Measurements from ENCODE around the gene WBP2.

WBP2 gene

GRCh38 chr17:75828741-75829140 lies 26.4 kb downstream of the WBP2 start:
- DNase-seq (ENCODE audit: low read depth in 2 of 2): no peak

- DNase-seq (ENCODE audit: low read depth in 2 of 2): no peak
Measured at GRCh38 chr17:75828076-75828400, 27.1 kb downstream of the WBP2 start.

GRCh38 chr17:75827308-75828075 lies 27.6 kb downstream of the WBP2 start:
- DNase-seq (ENCODE audit: low read depth in 2 of 2): peak; percentile 40 to 70

DNA sequence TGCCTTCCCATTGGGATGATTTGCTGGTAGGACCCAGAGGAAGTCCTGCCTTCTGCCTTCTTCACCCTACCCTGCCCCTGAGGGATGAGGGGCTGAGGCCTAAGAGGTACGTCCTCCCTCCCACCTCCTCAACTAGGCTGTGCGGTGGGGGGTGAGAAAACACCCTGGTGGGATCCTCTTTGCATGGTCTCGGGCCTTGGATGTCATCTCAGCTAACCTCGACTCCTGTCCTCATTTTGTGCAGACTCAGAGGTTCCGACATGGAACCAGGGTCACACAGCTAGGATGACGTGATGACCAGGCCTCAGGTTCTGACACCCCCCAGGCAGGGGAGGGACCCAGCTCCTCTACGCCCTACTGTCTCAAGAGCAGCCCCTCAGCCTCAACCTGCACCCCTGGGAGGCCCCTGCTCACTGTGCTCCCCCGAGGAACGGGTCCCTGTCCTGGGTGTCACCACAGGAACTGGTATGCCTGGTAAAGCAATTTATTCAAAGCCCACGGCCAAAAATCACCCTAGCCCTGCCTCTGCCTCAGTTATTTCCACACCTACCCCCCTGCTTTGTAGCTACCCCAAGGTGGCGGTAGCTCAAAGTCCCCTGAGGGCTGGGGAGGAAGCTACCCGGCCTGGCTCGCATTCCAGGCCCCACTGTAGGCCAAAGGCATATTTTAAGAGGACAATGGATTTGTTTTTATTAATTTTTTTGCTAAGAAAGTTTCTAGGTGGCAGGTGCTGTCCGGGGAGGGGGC lies 28.4 kb downstream of the WBP2 start:
- DNase-seq (ENCODE audit: low read depth in 2 of 2): no peak

DNA sequence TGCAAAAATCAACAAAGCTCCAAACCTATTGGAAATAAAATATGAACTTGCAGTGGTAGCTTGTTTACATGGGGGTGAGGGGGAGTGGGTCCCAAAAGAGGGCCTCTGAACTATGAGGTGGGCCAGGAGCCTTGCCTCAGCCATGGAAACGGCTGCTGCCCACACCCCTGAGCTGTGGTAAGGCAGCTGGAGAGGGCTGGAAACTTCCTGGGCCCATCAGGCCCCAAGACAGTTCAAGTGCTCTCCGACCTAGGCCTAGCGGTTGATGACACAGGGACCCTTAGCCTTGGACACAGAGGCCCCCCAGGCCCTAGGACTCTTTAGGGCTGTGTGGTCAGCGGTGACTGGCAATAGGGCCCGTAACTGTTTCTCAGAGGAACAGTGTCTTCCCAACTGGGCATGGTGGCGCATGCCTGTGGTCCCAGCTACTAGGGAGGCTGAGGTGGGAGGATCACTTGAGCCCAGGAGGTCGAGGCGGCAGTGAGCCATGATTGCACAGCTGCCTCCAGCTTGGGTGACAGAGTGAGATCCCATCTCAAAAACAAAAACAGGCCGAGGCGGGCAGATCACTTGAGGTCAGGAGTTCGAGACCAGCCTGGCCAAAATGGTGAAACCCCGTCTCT lies 29.3 kb downstream of the WBP2 start:
- DNase-seq (ENCODE audit: low read depth in 2 of 2): no peak

DNA sequence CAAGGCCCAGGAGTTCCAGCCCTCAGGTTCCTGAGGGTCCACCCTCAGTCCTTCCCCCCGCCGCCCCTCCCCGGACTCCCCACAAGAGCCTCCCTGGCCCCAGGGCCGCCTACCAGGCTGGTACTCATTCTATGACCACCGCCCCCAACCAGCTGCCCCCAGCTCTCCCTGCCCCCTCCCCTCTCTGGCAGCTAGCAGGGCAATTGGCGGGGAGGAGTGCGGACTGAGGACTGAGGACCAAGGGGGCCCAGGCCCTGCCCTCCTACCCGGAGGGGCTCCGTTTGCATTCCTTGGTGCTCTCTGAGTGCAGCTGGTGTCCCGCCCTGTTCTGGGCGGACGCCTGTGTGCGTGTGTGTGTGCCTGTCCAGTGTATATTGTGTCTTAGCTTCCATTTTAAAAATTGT lies 30.0 kb downstream of the WBP2 start:
- no peak for DNase-seq (ENCODE audit: low read depth in 2 of 2)

DNA sequence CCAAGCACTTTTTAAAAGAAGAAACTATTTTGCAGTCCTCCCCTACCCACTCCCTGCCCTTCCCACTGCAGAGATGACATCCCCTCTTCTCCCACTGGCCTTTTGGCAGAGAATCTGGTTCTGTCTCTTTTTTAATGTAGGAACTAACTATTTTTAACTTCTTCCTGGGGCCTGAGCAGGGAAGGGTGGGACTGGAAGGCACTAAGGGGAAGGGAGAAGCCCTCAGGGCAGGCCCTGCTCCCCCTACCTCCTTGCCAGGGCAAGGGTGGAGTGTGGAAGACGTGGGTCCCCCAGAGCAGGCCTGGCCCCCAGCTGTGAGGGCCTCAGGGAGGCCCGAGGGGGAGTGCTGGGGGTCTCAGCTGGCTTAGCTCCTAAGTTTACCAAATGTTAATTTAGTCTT lies 30.5 kb downstream of the WBP2 start:
- no peak for DNase-seq (ENCODE audit: low read depth in 2 of 2)

- DNase-seq (ENCODE audit: low read depth in 2 of 2): no peak
Measured at GRCh38 chr17:75824050-75824552, 31.0 kb downstream of the WBP2 start.

DNA sequence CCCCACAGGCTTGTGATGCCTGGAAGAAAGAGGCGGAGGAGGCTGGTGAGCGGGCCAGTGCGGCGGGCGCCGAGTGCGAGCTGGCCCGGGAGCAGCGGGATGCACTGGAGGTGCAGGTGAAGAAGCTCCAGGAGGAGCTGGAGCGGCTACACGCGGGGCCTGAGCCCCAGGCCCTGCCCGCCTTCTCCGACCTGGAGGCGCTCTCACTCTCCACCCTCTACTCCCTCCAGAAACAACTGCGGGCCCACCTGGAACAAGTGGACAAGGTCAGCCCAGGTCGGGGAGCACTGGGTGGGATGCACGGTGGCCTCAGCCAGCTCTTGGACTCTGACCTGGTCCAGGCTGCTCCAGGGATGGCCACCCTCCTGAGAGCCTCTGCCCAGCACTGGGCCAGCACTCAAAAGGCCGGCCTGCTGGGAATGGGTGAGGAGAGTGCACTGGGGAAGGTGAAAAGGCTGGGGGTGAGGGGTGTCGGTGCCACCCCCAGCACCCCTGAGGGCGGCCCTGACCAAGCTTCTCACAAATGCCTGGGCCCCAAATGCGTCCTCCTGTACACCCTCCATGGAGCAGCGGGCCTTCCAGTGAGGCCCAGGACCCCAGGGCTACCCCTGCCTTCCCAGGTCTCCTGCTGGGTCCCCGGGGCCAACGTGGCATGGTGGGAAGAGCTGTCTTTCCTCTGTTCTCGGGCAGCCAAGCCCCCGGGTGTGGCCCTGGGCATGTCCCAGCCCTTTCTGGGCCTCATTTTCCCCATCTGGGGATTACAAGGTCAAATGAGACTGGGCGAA lies 31.7 kb downstream of the WBP2 start:
- no peak for DNase-seq (ENCODE audit: low read depth in 2 of 2)

DNA sequence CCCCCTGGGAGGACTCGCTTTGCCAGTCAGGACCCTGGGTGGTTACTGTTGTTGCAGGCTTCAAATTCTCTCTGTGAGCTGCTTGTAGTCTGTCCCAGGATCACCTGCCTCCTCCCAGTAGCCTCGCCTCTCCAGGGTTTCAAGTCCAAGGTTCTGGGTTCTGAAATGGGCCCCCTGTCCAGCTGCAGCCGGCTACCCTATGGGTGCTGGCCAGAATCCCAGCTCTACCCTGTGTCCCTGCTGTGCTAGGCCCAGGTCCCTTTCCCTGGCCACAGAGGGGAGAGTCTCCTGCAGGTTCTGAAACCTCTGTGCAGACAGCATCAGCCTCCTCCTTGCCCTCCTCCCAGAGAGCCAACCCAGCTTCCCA lies 32.4 kb downstream of the WBP2 start:
- no peak for DNase-seq (ENCODE audit: low read depth in 2 of 2)

DNA sequence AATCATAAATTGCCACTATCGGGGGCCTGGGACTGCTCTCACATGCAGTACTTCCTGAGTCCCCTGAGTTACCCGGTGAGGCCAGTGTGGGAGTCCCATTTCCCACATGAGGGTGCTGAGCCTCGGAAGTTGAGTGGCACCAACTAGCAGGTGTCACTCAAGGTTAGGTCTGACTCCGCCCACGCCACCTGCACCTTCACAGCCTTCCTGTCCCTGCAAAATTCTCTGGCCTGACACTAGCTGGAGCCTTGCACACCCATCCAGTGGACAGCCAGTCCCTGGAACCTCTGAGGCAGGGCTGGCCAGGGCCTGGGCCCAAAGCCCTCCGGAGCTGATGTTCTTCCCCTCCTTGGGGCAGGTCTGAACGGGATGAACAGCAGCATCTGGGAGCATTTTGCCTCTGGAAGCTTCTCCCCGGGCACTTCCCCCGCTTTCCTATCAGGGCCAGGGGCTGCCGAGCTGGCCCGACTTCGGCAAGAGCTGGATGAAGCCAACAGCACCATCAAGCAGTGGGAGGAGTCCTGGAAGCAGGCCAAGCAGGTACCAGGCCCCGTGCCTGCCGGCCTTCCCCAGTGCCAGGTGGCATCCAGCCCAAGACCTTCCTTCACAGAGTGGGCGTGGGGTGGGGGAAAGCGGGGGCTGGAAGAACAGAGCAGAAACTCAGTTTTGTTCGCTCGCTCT lies 32.9 kb downstream of the WBP2 start:
- no peak for DNase-seq (ENCODE audit: low read depth in 2 of 2)

DNA sequence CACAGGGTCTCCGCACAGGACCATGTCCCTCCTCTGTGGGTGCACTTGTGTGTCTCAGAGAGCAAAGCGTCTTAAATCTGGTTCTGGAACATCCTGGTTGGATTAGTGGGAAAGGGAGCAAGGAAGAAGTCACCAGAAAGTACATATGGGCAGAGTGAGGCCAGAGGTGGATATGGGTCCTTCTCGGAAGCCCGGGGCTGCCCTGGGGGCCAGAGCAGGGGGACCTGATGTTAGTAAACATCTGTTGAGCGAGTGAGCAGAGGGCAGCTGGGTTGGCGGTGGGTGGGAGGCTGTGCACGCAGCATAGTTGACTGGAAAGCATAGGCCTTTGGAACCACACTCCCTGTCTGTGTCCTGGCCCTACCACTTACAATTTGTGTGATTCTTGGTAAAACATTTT lies 33.6 kb downstream of the WBP2 start:
- DNase-seq (ENCODE audit: low read depth in 2 of 2): no peak

- DNase-seq (ENCODE audit: low read depth in 2 of 2): no peak
Measured at GRCh38 chr17:75820094-75821080, 34.7 kb downstream of the WBP2 start.

DNA sequence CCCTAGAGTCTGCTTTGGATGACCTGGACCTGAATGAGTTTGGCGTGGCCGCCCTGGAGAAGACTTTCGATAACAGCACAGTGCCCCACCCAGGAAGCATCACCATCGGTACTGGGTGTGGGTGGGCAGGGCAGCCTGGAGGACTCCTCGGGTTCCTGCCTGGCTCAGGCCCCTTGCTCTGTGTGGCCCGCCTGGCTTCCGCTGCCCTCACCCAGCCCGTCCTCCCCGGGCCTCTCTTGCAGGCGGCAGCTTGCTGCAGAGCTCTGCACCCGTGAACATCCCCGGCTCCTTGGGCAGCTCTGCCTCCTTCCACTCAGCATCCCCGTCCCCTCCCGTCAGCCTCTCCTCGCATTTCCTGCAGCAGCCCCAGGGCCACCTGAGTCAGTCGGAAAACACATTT lies 35.5 kb downstream of the WBP2 start:
- DNase-seq (ENCODE audit: low read depth in 2 of 2): no peak

- DNase-seq (ENCODE audit: low read depth in 2 of 2): no peak
Measured at GRCh38 chr17:75819116-75819515, 36.0 kb downstream of the WBP2 start.

- no peak for DNase-seq (ENCODE audit: low read depth in 2 of 2)
Measured at GRCh38 chr17:75818326-75818885, 36.7 kb downstream of the WBP2 start.

DNA sequence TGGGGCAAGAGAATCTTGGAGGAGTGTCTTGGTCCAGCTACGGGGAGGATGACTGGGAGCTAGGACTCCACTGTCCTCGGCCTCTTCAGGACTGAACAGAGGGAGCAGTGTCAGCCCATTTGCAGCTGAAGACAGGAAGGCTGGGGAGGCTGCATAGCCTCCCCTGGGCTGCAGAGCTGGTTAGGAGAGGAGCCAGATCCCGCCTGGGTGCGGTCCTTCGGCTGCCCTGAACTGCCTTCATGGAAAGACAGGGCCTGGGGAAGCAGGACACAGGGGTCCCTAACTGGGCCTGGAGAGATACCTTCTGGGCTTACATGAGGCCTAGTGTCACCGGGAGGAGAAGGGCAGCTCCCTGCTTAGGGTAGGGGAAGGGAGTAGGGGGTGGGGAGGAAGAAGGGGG lies 37.6 kb downstream of the WBP2 start:
- no peak for DNase-seq (ENCODE audit: low read depth in 2 of 2)

- DNase-seq (ENCODE audit: low read depth in 2 of 2): no peak
Measured at GRCh38 chr17:75816693-75817092, 38.4 kb downstream of the WBP2 start.

DNA sequence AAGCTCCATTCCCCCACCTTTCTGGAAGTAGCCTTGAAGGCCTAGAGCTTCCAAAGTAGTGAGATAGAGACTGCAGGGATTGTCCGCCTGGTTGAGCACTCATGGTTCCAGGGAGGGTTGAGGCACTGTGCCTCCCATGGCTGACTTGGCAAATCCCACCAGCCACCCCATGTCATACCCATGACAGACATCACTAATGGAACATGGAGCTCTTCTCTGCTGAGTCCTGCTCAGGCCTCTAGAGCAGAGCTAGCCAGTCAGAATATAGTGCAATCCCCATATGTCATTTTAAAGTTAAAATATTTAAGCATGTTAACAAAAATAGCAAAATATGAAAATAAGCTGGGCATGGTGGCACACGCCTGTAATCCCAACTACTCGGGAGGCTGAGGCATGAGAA lies 39.7 kb downstream of the WBP2 start:
- no peak for DNase-seq (ENCODE audit: low read depth in 2 of 2)

GRCh38 chr17:75814900-75815373 lies 40.2 kb downstream of the WBP2 start:
- no peak for DNase-seq (ENCODE audit: low read depth in 2 of 2)

All from stimulated activated CD4-positive, alpha-beta T cell treated with anti-CD3 and anti-CD28 coated beads, Interleukin-15, amount 100 ng/mL, for 48 hours (primary cell).